Esophagus (tissue), 2 donors: ENCODE data around the gene AIMP1. TPM values are rescaled to one million over a fixed set of nuclear protein-coding genes. Genes with fewer than 3 reads are reported as not detected.

Source experiments
- H3K27ac ChIP-seq, 2 donors: one replicate each; pipeline ENCODE4 v1.5.1; 2013; ENCODE audit warnings: low read depth in 2 of 2, mild to moderate bottlenecking in 2 of 2, inconsistent platforms in 1 of 2, low read length in 1 of 2, moderate library complexity in 1 of 2
- H3K27me3 ChIP-seq, 2 donors: one replicate each; pipeline ENCODE4 v1.6.1; 2013; ENCODE audit warnings: low read length in 2 of 2, control low read depth in 1 of 2, mild to moderate bottlenecking in 1 of 2; ENCODE audit not compliant: insufficient read depth in 2 of 2, control insufficient read depth in 1 of 2
- H3K36me3 ChIP-seq, 2 donors: one replicate each; pipeline ENCODE4 v1.6.1; 2013; ENCODE audit warnings: low read length in 1 of 2; ENCODE audit not compliant: control insufficient read depth in 2 of 2, insufficient read depth in 2 of 2
- H3K4me1 ChIP-seq, 2 donors: one replicate each; pipeline ENCODE4 v1.6.1; 2013; ENCODE audit warnings: low read length in 1 of 2; ENCODE audit not compliant: control insufficient read depth in 2 of 2, insufficient read depth in 2 of 2
- H3K4me3 ChIP-seq, 2 donors: one replicate each; pipeline ENCODE4 v1.5.1; 2013; ENCODE audit warnings: low read length in 2 of 2, mild to moderate bottlenecking in 2 of 2, low read depth in 1 of 2, moderate library complexity in 1 of 2
- H3K9me3 ChIP-seq, 2 donors: one replicate each; pipeline ENCODE4 v1.6.1; 2013; ENCODE audit warnings: mild to moderate bottlenecking in 2 of 2, low read depth in 1 of 2, low read length in 1 of 2, moderate library complexity in 1 of 2; ENCODE audit not compliant: control insufficient read depth in 2 of 2, insufficient read depth in 1 of 2
- WGBS, 2 donors: extraction: QIAGEN DNeasy Blood & Tissue Kit; methylation state at CpG; one replicate each; pipeline ENCODE4 v1.1.7; 2013; 5-methylcytosine and 5-hydroxymethylcytosine counted together
- polyA plus RNA-seq, 2 donors: library from polyadenylated mRNA; stranded (reverse); fragments of 200-250 nt; gene quantifications; one replicate each; pipeline ENCODE4 v1.2.3, GENCODE V29; 2013
- donor health status: healthy with polysubstance abuse.
- donor health status: Bipolar disorder and iron deficiency.

AIMP1 gene
- 10 to 100 TPM; 25.0 to 26.9 TPM for polyA plus RNA-seq

DNA sequence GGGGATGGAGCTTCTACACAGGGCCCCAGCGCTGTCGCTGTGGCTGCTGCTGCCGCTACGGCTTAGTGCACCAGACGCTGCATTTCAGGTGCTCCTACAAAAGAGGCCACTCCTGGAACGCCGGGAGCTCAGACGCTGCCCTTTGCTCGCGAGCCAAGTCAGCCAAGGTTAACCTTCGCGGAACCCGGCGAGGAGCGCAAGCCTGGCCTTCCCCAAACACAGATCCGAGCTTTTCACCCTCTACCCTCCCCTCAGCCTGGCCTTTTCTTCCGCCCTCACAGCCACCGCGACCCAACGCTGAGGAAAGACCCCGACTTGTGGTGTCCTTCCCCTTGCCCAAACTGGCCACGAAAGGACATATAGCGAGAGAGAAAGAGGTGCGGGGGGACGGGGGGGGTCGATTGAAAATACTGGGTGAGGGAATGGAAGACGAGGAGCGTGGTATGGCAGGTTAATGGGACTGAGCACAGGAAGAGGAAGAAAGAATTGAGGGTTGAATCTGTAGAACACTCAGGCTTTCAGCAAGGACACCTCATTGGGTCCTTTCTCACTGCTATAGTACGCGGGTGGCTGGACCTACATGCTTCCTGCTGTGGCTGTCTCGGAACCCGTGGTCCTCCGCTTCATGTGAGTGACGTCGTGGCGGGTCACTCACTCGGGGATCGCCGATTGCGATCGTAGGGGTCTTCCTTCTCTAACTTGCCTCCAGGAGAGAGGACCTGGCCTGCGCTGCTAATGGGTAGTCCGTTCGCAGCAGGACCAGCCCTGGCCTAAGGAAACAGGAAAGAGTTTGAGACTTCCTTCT is at the start of gene AIMP1, which contains the start of gene TBCK:
AIMP1 (plus strand) TSS at position 583 of the 805 bp plus-strand sequence. CDS start 8,460 bp downstream, outside the sequence.
TBCK (minus strand) TSS at position 242 of the 805 bp plus-strand sequence. CDS start 7,249 bp downstream, outside the sequence.
- no peaks in the 10 kb centered on the region for H3K27me3 ChIP-seq
- peaks cover 0 to 2% of the 10 kb centered on the region in 2 donors for H3K4me1 ChIP-seq

DNA sequence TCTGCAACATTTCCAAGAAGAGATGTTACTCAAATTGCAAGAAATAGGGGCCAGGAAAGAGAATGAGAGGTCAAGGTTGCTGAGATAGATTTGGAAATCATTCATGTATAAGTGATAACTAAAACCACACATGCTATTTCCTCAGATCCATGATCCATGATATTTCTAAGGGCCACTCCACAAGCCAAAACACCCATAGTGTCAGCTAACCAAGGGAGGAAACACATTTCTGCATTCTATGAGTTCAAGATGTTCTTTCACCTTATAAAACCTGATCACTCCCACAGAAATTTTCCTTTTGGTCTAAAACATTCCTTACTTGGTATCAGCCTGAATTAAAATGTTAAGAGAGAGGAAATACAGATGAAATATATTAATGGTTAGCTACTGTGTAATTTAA is 47.6 kb upstream of the AIMP1 start:
- Histone ChIP-seq H3K4me1 (no peaks in the 10 kb centered on the region), H3K27ac (no peak overlapping the region), H3K9me3 (no peaks in the 10 kb centered on the region), H3K27me3 (no peaks in the 10 kb centered on the region), H3K36me3 (no peaks in the 10 kb centered on the region), H3K4me3 (no peak overlapping the region)

More for the DNA sequence above, at the start of gene AIMP1, which contains the start of gene TBCK:
- Histone ChIP-seq H3K9me3 (no peaks in the 10 kb centered on the region), H3K27ac (peak within 1 kb of the TSS; percentile 95 to 100), H3K4me3 (peak within 1 kb of the TSS; percentile 83 to 93), H3K36me3 (peaks cover 0 to 2% of the 10 kb centered on the region in 2 donors)
- 0% methylated on average over 44 of the region's 44 CpGs for WGBS, 2 donors

DNA sequence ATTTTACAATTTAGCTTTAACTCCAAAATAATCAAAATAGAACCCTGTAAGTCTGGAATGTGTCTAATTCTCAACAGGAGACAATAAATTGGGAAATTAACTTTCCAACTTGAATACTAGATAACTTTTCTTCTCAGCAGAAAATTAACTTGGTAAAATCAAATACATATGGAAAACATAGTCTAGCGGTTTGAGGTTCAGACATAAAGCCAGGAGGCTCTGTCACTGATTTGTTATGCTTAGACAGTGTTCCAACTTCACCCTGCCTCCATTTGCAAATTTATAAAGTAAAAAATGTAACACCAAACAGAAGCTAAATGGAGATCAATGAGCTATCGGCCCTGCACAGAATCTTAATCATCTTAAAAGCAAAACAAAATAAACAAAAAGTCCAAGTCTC is 46.6 kb upstream of the AIMP1 start:
- H3K4me3 ChIP-seq = no peak overlapping the region
- H3K36me3 ChIP-seq = no peaks in the 10 kb centered on the region
- H3K9me3 ChIP-seq = no peaks in the 10 kb centered on the region
- no peak overlapping the region for H3K27ac ChIP-seq
- no peaks in the 10 kb centered on the region for H3K27me3 ChIP-seq
- no peaks in the 10 kb centered on the region for H3K4me1 ChIP-seq
- WGBS, 2 donors = 87 to 92% methylated on average over 2 of the region's 2 CpGs

GRCh38 chr4:106270736-106271135 is 45.6 kb upstream of the AIMP1 start:
- no peaks in the 10 kb centered on the region for H3K36me3 ChIP-seq
- H3K4me3 ChIP-seq = no peak overlapping the region
- no peak overlapping the region for H3K27ac ChIP-seq
- WGBS, 2 donors = 82 to 84% methylated on average over 1 of the region's 1 CpG
- no peaks in the 10 kb centered on the region for H3K27me3 ChIP-seq
- no peaks in the 10 kb centered on the region for H3K9me3 ChIP-seq
- no peaks in the 10 kb centered on the region for H3K4me1 ChIP-seq

DNA sequence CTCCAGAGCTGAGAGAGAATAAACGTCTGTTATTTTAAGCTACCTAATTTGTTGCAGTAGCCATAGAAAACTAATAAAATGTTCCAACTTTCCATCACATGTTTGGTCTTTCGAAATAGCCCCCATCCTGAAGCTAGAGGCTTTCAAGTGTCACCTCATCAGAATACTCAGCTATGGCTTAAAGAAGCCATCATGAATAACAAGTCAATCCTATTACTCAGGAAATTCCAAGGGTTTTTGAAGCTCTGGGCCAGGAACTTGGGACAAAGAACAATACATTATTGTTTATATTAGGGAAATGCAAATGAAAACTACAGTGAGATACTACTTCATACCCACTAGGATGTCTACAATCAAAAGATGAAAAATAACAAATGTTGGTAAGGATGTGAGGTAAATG is 42.5 kb upstream of the AIMP1 start:
- H3K27me3 ChIP-seq = no peaks in the 10 kb centered on the region
- 66 to 77% methylated on average over 2 of the region's 2 CpGs for WGBS, 2 donors

GRCh38 chr4:106277140-106277675 is 39.1 kb upstream of the AIMP1 start:
- no peaks in the 10 kb centered on the region for H3K36me3 ChIP-seq
- H3K4me3 ChIP-seq = no peak overlapping the region
- no peaks in the 10 kb centered on the region for H3K9me3 ChIP-seq
- no peaks in the 10 kb centered on the region for H3K4me1 ChIP-seq
- H3K27ac ChIP-seq = no peak overlapping the region
- WGBS, 2 donors = 63 to 68% methylated on average over 1 of the region's 1 CpG
- no peaks in the 10 kb centered on the region for H3K27me3 ChIP-seq

More for the DNA sequence above, 42.5 kb upstream of the AIMP1 start:
- Histone ChIP-seq H3K9me3 (no peaks in the 10 kb centered on the region), H3K27ac (no peak overlapping the region), H3K36me3 (no peaks in the 10 kb centered on the region), H3K4me3 (no peak overlapping the region), H3K4me1 (no peaks in the 10 kb centered on the region)

DNA sequence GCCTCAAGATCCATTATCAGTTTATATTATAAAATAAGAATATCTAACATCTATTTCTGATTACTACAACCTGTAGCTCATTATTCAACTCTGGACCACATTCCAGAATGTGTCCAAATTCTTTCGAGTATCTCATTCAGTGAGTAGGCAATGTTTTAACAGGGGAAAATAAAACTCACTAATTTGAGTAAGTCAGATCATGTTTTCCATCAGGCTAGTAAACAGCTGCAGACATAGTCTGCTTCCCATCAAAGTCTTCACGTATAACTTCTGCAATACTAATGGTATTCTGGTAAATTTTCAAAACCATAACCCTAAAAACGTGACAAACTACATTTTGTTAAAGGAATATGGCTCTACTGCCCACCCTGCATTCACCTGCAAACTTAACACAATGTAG is 32.1 kb upstream of the AIMP1 start:
- no peaks in the 10 kb centered on the region for H3K9me3 ChIP-seq
- no peaks in the 10 kb centered on the region for H3K27me3 ChIP-seq
- no peak overlapping the region for H3K4me3 ChIP-seq
- H3K27ac ChIP-seq = no peak overlapping the region
- 84 to 87% methylated on average over 3 of the region's 3 CpGs for WGBS, 2 donors
- peaks cover 3 to 4% of the 10 kb centered on the region in 2 donors for H3K36me3 ChIP-seq
- H3K4me1 ChIP-seq = no peaks in the 10 kb centered on the region

GRCh38 chr4:106286611-106287010 is 29.7 kb upstream of the AIMP1 start:
- H3K4me3 ChIP-seq = no peak overlapping the region
- WGBS, 2 donors = 97 to 98% methylated on average over 8 of the region's 8 CpGs
- H3K27ac ChIP-seq = no peak overlapping the region
- no peaks in the 10 kb centered on the region for H3K9me3 ChIP-seq
- H3K4me1 ChIP-seq = no peaks in the 10 kb centered on the region
- peaks cover 3 to 7% of the 10 kb centered on the region in 2 donors for H3K36me3 ChIP-seq
- H3K27me3 ChIP-seq = no peaks in the 10 kb centered on the region

- H3K4me3 ChIP-seq = no peak overlapping the region
- no peaks in the 10 kb centered on the region for H3K27me3 ChIP-seq
- peaks cover 3 to 7% of the 10 kb centered on the region in 2 donors for H3K36me3 ChIP-seq
- no peaks in the 10 kb centered on the region for H3K4me1 ChIP-seq
- H3K27ac ChIP-seq = no peak overlapping the region
- H3K9me3 ChIP-seq = no peaks in the 10 kb centered on the region
These were observed 28.9 kb upstream of the AIMP1 start for GRCh38 chr4:106287353-106287969.
